Measurements from ENCODE around the gene MANEA. TPM values are rescaled to one million over a fixed set of nuclear protein-coding genes. Genes with fewer than 3 reads are reported as not detected.

Gene MANEA
- total and polyA plus RNA-seq, 10 of the 15 experiments (the other 5 are each of a cell fraction or from before 2014, with no cell fraction given): 5.8 to 19.5 (median 12.5) TPM

GRCh38 chr6:95649451-95649850 is 72.1 kb downstream of the MANEA start:
- BruUV-seq (replicated peaks): no TSS peak
- Histone ChIP-seq H3K9ac (ENCODE audit: control insufficient read depth, insufficient read depth, low read length) (no peak overlapping the region), H3K79me2 (ENCODE audit: control insufficient read depth, insufficient read depth, low read length) (no peaks in the 10 kb centered on the region), H3K4me1 (ENCODE audit: control insufficient read depth, insufficient read depth, low read length) (no peaks in the 10 kb centered on the region), H4K20me1 (ENCODE audit: control insufficient read depth, insufficient read depth) (no peaks in the 10 kb centered on the region), H3K4me2 (ENCODE audit: control insufficient read depth, insufficient read depth) (no peak overlapping the region), H2AFZ (ENCODE audit: control insufficient read depth, low read depth, low read length) (no peak overlapping the region), H3K4me3 (no peak overlapping the region), H3K9me3 (replicated peaks; ENCODE audit: control insufficient read depth, insufficient read depth, low read length) (no peaks in the 10 kb centered on the region), H3K27me3 (replicated peaks in 1 of 2; ENCODE audit: control insufficient read depth in 2 of 2, insufficient read depth in 2 of 2, low read length in 1 of 2) (no peaks in the 10 kb centered on the region), H3K36me3 (ENCODE audit: control insufficient read depth in 2 of 2, insufficient read depth in 2 of 2, low read length in 1 of 2) (no peaks in the 10 kb centered on the region), H3K27ac (ENCODE audit: control insufficient read depth, insufficient read depth) (no peak overlapping the region)
- intact Hi-C loops (cut with micrococcal nuclease; ENCODE audit: unreplicated experiment) (loop anchor here (2.0 kb wide), 1 partner anchor 217 kb away; no protein-coding TSS in a partner anchor), in situ Hi-C loops (cut with MboI) (no loop called here)
- ChIA-PET RAD21 (ENCODE audit: unreplicated experiment) (interaction anchor here (1.4 kb wide), 1 partner anchor 10 kb away, joined by 3 read pairs; no protein-coding TSS in a partner anchor), SMC1A (ENCODE audit: uncharacterized antibody, unreplicated experiment) (interaction anchor here (0.7 kb wide), 1 partner anchor 10 kb away, joined by 3 read pairs; no protein-coding TSS in a partner anchor), POLR2A (no interaction called here), CTCF (no interaction called here)
- ATAC-seq (no peak), DNase-seq (ENCODE audit: low read depth, low spot score) (no peak), FAIRE-seq (no peak)
- WGBS (ENCODE audit: insufficient coverage, insufficient replicate concordance, low lambda C conversion rate, missing lambda C conversion rate): 53% methylated on average over 1 of the region's 1 CpG
- TF ChIP-seq E2F4 (IDR thresholded peaks at IDR 0.05; ENCODE audit: low read depth, low read length) (no peak), SUPT20H (IDR thresholded peaks at IDR 0.05; ENCODE audit: borderline replicate concordance, control insufficient read depth, low read depth, low read length) (no peak), KDM1A (IDR thresholded peaks at IDR 0.05; ENCODE audit: borderline replicate concordance) (no peak), ZBTB40 (IDR thresholded peaks at IDR 0.05; ENCODE audit: borderline replicate concordance) (no peak), E4F1 (IDR thresholded peaks at IDR 0.05; ENCODE audit: borderline replicate concordance, partially characterized antibody) (no peak), SMC3 (IDR thresholded peaks at IDR 0.05; ENCODE audit: borderline replicate concordance, low read length) (no peak), RBBP5 (conservative IDR thresholded peaks at IDR 0.05) (no peak), POLR2AphosphoS2 (IDR thresholded peaks at IDR 0.05; ENCODE audit: low read depth, low read length) (no peak), SREBF1 (IDR thresholded peaks at IDR 0.05; ENCODE audit: low read length) (no peak), NRF1 (conservative IDR thresholded peaks at IDR 0.05; ENCODE audit: low read depth, low read length) (no peak), ZNF687 (IDR thresholded peaks at IDR 0.05) (no peak), RCOR1 (conservative IDR thresholded peaks at IDR 0.05; ENCODE audit: low read depth, low read length) (no peak), RELA (IDR thresholded peaks at IDR 0.05; ENCODE audit: borderline replicate concordance, partially characterized antibody) (no peak)
